ENCODE measurements around the gene MPC1L. TPM values are rescaled to one million over a fixed set of nuclear protein-coding genes. Genes with fewer than 3 reads are reported as not detected.
A peak's percentile ranks its signal among the peaks of the same experiment; 100 is the strongest.
"Not testable (repeated sequence)": the region's sequence is repeated elsewhere in the genome, so short reads cannot be mapped to it uniquely, and the experiment has no call there.

MPC1L gene
- total RNA-seq (2014; rRNA removed) (not detected in 2 replicates), Bru-seq, nascent RNA (not detected), BruChase-seq, experiment 1, labeled RNA remaining after a 6-hour chase (percentile 37 among the genes with signal in this experiment), BruChase-seq, experiment 2, labeled RNA remaining after a 2-hour chase (not detected)
- long read RNA-seq: 0 reads

GRCh38 chrX:40623139-40623536, at the start of gene MPC1L:
Gene MPC1L, plus strand, starts transcription at chrX:40623428. Its CDS starts 138 bp downstream, at chrX:40623566.
- ChIA-PET CTCF (no interaction called here), POLR2A (ENCODE audit: unreplicated experiment) (interaction anchor here (0.5 kb wide), 1 partner anchor 440 kb away, joined by 4 read pairs; no protein-coding TSS in a partner anchor)
- Histone ChIP-seq H3K36me3 (ENCODE audit: low read depth, low read length) (0 out of 2 replicates have a peak, but pooled peaks cover 3% of the 10 kb centered on the region), H3K4me2 (ENCODE audit: low read length) (no peak within 1 kb of the TSS), H3K79me2 (ENCODE audit: low read length) (no peaks in the 10 kb centered on the region), H3K9me2 (replicated peaks; ENCODE audit: low read length) (no peaks in the 10 kb centered on the region), H3K9me3 (ENCODE audit: low read length) (no peaks in the 10 kb centered on the region), H3K4me1 (ENCODE audit: insufficient read depth, low read length) (no peaks in the 10 kb centered on the region), H3K9ac (ENCODE audit: low read length) (no peak within 1 kb of the TSS), H2AFZ (ENCODE audit: low read length) (no peak within 1 kb of the TSS), H3K27ac (ENCODE audit: low read length) (no peak within 1 kb of the TSS), H3F3A (ENCODE audit: low read length, unreplicated experiment) (no peaks in the 10 kb centered on the region), H3K4me3 (ENCODE audit: low read length) (no peak within 1 kb of the TSS), H4K20me1 (ENCODE audit: low read length) (no peaks in the 10 kb centered on the region), H3K27me3 (ENCODE audit: low read length) (no peaks in the 10 kb centered on the region)
- no TSS peak for BruUV-seq (replicated peaks)
- no peak for ATAC-seq
- intact Hi-C loops (cut with micrococcal nuclease): no loop called here
- TF ChIP-seq CTCF (conservative IDR thresholded peaks at IDR 0.05; ENCODE audit: low read depth, low read length): no peak
- no peak for TF ChIP-seq EZH2 (IDR thresholded peaks at IDR 0.05; ENCODE audit: low read length, unreplicated experiment)
- no peak for TF ChIP-seq EZH2phosphoT487 (IDR thresholded peaks at IDR 0.05; ENCODE audit: borderline replicate concordance, low read length)
- DNase-seq: no peak

DNA sequence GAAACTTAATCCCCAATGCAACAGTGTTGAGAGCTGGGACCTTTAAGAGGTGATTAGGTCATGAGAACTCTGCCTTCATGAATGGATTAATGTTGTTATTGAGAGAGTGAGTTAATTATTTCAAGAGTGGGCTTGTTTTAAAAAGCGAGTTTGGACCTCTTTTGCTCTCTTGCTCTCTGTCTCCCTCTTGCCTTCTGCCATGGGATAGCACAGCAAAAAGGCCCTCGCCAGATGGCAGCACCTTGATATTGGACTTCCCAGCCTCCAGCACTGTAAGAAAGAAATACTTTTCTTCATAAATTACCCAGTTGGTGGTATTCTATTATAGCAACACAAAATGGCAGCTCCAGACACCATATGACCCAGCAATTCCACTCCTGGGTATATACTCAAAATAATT, 49.5 kb upstream of the MPC1L start:
- Histone ChIP-seq H3K27ac (ENCODE audit: low read length) (no peak overlapping the region), H3K9me2 (replicated peaks; ENCODE audit: low read length) (no peaks in the 10 kb centered on the region), H3K9ac (ENCODE audit: low read length) (no peak overlapping the region), H3K4me2 (ENCODE audit: low read length) (no peak overlapping the region), H3K27me3 (ENCODE audit: low read length) (no peaks in the 10 kb centered on the region), H3K79me2 (ENCODE audit: low read length) (no peaks in the 10 kb centered on the region), H2AFZ (ENCODE audit: low read length) (no peak overlapping the region), H3K36me3 (ENCODE audit: low read depth, low read length) (no peaks in the 10 kb centered on the region), H3K4me1 (ENCODE audit: insufficient read depth, low read length) (no peaks in the 10 kb centered on the region), H3F3A (ENCODE audit: low read length, unreplicated experiment) (no peaks in the 10 kb centered on the region), H4K20me1 (ENCODE audit: low read length) (no peaks in the 10 kb centered on the region), H3K9me3 (ENCODE audit: low read length) (no peaks in the 10 kb centered on the region), H3K4me3 (ENCODE audit: low read length) (no peak overlapping the region)
- CTCF ChIA-PET: no interaction called here
- peak; percentile 58 for ATAC-seq
- DNase-seq: peak; percentile 50
- TF ChIP-seq EZH2 (IDR thresholded peaks at IDR 0.05; ENCODE audit: low read length, unreplicated experiment) (no peak), CTCF (conservative IDR thresholded peaks at IDR 0.05; ENCODE audit: low read depth, low read length) (peak; percentile 81)
- POLR2A ChIA-PET (ENCODE audit: unreplicated experiment): no interaction called here
- intact Hi-C loops (cut with micrococcal nuclease): no loop called here
- BruUV-seq (replicated peaks): no TSS peak

DNA sequence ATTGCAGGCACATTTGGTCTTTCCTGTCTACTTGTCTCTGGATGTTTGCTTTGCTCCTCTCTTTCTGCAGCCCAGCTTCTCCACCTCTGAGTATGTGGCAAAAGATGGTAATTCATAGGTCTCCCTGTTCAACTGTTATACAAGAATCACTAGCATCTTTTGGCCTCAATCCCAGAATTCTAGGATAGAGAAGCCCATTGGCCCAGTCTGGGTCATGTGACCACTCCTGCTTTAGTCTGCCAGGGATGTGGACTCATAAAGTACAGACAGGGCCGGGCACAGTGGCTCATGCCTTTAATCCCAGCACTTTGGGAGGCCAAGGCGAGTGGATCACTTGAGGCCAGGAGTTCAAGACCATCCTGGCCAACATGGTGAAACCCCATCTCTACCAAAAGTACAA, 47.8 kb upstream of the MPC1L start:
- H3K27ac ChIP-seq (ENCODE audit: low read length); H3K79me2 ChIP-seq (ENCODE audit: low read length); ATAC-seq; intact Hi-C loops (cut with micrococcal nuclease); H3K4me3 ChIP-seq (ENCODE audit: low read length); H3K9me3 ChIP-seq (ENCODE audit: low read length); H3K9ac ChIP-seq (ENCODE audit: low read length); H3K36me3 ChIP-seq (ENCODE audit: low read depth, low read length); BruUV-seq (replicated peaks); H3F3A ChIP-seq (ENCODE audit: low read length, unreplicated experiment); H3K27me3 ChIP-seq (ENCODE audit: low read length); H3K9me2 ChIP-seq (replicated peaks; ENCODE audit: low read length); H2AFZ ChIP-seq (ENCODE audit: low read length); POLR2A ChIA-PET (ENCODE audit: unreplicated experiment); H4K20me1 ChIP-seq (ENCODE audit: low read length); CTCF ChIA-PET; H3K4me2 ChIP-seq (ENCODE audit: low read length); H3K4me1 ChIP-seq (ENCODE audit: insufficient read depth, low read length): not testable (repeated sequence)
- DNase-seq: peak; percentile 38
